ENCODE measurements around the gene FOXL2. TPM values are rescaled to one million over a fixed set of nuclear protein-coding genes. Genes with fewer than 3 reads are reported as not detected.

Gene FOXL2
- total RNA-seq, 1 donor from 2014 or later = 6.8 TPM

GRCh38 chr3:138976047-138976446 is 29.1 kb upstream of the FOXL2 start:
- H3K9me3 Mint-ChIP-seq (ENCODE audit: unreplicated experiment) = no peaks in the 10 kb centered on the region
- H3K27ac Mint-ChIP-seq (ENCODE audit: unreplicated experiment) = no peak overlapping the region
- no peaks in the 10 kb centered on the region for H3K36me3 Mint-ChIP-seq (ENCODE audit: low read depth, unreplicated experiment)
- H3K4me1 Mint-ChIP-seq (ENCODE audit: unreplicated experiment) = no peaks in the 10 kb centered on the region
- no peak overlapping the region for H3K4me3 Mint-ChIP-seq (ENCODE audit: unreplicated experiment)
- DNase-seq (ENCODE audit: low spot score) = no peak
- H3K27me3 Mint-ChIP-seq (ENCODE audit: unreplicated experiment) = peaks cover 4% of the 10 kb centered on the region
- TF ChIP-seq CTCF (IDR thresholded peaks at IDR 0.05; ENCODE audit: unreplicated experiment) = no peak

GRCh38 chr3:138975351-138975750 is 28.4 kb upstream of the FOXL2 start:
- no peak for DNase-seq (ENCODE audit: low spot score)
- no peak overlapping the region for H3K27ac Mint-ChIP-seq (ENCODE audit: unreplicated experiment)
- TF ChIP-seq CTCF (IDR thresholded peaks at IDR 0.05; ENCODE audit: unreplicated experiment) = no peak
- H3K4me1 Mint-ChIP-seq (ENCODE audit: unreplicated experiment) = no peaks in the 10 kb centered on the region
- peaks cover 4% of the 10 kb centered on the region for H3K27me3 Mint-ChIP-seq (ENCODE audit: unreplicated experiment)
- no peaks in the 10 kb centered on the region for H3K36me3 Mint-ChIP-seq (ENCODE audit: low read depth, unreplicated experiment)
- H3K4me3 Mint-ChIP-seq (ENCODE audit: unreplicated experiment) = no peak overlapping the region
- H3K9me3 Mint-ChIP-seq (ENCODE audit: unreplicated experiment) = no peaks in the 10 kb centered on the region

GRCh38 chr3:138974462-138974861 is 27.5 kb upstream of the FOXL2 start:
- Mint-ChIP-seq H3K4me3 (ENCODE audit: unreplicated experiment) (no peak overlapping the region), H3K9me3 (ENCODE audit: unreplicated experiment) (no peaks in the 10 kb centered on the region), H3K27ac (ENCODE audit: unreplicated experiment) (no peak overlapping the region), H3K27me3 (ENCODE audit: unreplicated experiment) (peaks cover 4% of the 10 kb centered on the region), H3K4me1 (ENCODE audit: unreplicated experiment) (no peaks in the 10 kb centered on the region), H3K36me3 (ENCODE audit: low read depth, unreplicated experiment) (no peaks in the 10 kb centered on the region)
- no peak for DNase-seq (ENCODE audit: low spot score)
- no peak for TF ChIP-seq CTCF (IDR thresholded peaks at IDR 0.05; ENCODE audit: unreplicated experiment)

GRCh38 chr3:138972941-138973340 is 26.0 kb upstream of the FOXL2 start:
- Mint-ChIP-seq H3K36me3 (ENCODE audit: low read depth, unreplicated experiment) (no peaks in the 10 kb centered on the region), H3K27me3 (ENCODE audit: unreplicated experiment) (peaks cover 3% of the 10 kb centered on the region), H3K4me1 (ENCODE audit: unreplicated experiment) (no peaks in the 10 kb centered on the region), H3K27ac (ENCODE audit: unreplicated experiment) (no peak overlapping the region), H3K9me3 (ENCODE audit: unreplicated experiment) (no peaks in the 10 kb centered on the region), H3K4me3 (ENCODE audit: unreplicated experiment) (no peak overlapping the region)
- no peak for DNase-seq (ENCODE audit: low spot score)
- no peak for TF ChIP-seq CTCF (IDR thresholded peaks at IDR 0.05; ENCODE audit: unreplicated experiment)

GRCh38 chr3:138971766-138972320 is 24.9 kb upstream of the FOXL2 start:
- no peak for DNase-seq (ENCODE audit: low spot score)
- H3K9me3 Mint-ChIP-seq (ENCODE audit: unreplicated experiment) = no peaks in the 10 kb centered on the region
- no peak overlapping the region for H3K4me3 Mint-ChIP-seq (ENCODE audit: unreplicated experiment)
- H3K27ac Mint-ChIP-seq (ENCODE audit: unreplicated experiment) = no peak overlapping the region
- H3K27me3 Mint-ChIP-seq (ENCODE audit: unreplicated experiment) = peaks cover 5% of the 10 kb centered on the region
- TF ChIP-seq CTCF (IDR thresholded peaks at IDR 0.05; ENCODE audit: unreplicated experiment) = no peak
- H3K36me3 Mint-ChIP-seq (ENCODE audit: low read depth, unreplicated experiment) = no peaks in the 10 kb centered on the region
- no peaks in the 10 kb centered on the region for H3K4me1 Mint-ChIP-seq (ENCODE audit: unreplicated experiment)
